KBM-7 (cell line): ENCODE data around the gene NBPF11.
"Not testable (repeated sequence)": the region's sequence is repeated elsewhere in the genome, so short reads cannot be mapped to it uniquely, and the experiment has no call there.

ENCODE experiments used
- DNase-seq: peaks from one replicate; pipeline ENCODE4 v3.0.0-alpha.2; 2015
- in situ Hi-C: fragments of 300-500 bp; cut with MboI; formaldehyde crosslinking; loops from 2 replicates; pipeline ENCODE4 v1.14.3; 2020; ENCODE audit warnings: low sequenced_read_pairs, low pct_unique_long_range_greater_than_20kb, mixed read lengths

Gene NBPF11

GRCh38 chr1:148151911-148152656 lies at the start of gene NBPF11:
Gene NBPF11, minus strand, starts transcription at chr1:148152281. Its CDS starts 25,278 bp downstream, at chr1:148127003.
- DNase-seq, result peak; percentile 86
- in situ Hi-C loops, result not testable (repeated sequence)

- DNase-seq, in situ Hi-C loops: not testable (repeated sequence)
These were observed 45.3 kb upstream of the NBPF11 start for GRCh38 chr1:148197396-148197795.

- DNase-seq, in situ Hi-C loops: not testable (repeated sequence)
These were observed 44.9 kb upstream of the NBPF11 start for GRCh38 chr1:148196949-148197348.

- DNase-seq, in situ Hi-C loops: not testable (repeated sequence)
These were observed 43.0 kb upstream of the NBPF11 start for GRCh38 chr1:148195115-148195514.

- in situ Hi-C loops, DNase-seq: not testable (repeated sequence)
These were observed 36.7 kb upstream of the NBPF11 start for GRCh38 chr1:148188768-148189167.

GRCh38 chr1:148178682-148179081 lies 26.6 kb upstream of the NBPF11 start:
- in situ Hi-C loops, DNase-seq: not testable (repeated sequence)

GRCh38 chr1:148175414-148175813 lies 23.3 kb upstream of the NBPF11 start:
- DNase-seq, in situ Hi-C loops: not testable (repeated sequence)

GRCh38 chr1:148171995-148172394 lies 19.9 kb upstream of the NBPF11 start:
- in situ Hi-C loops, DNase-seq: not testable (repeated sequence)

GRCh38 chr1:148166558-148167492 lies 14.7 kb upstream of the NBPF11 start:
- no peak for DNase-seq
- in situ Hi-C loops, result no loop called here

GRCh38 chr1:148162363-148162762 lies 10.3 kb upstream of the NBPF11 start:
- in situ Hi-C loops, result no loop called here
- DNase-seq, result no peak

- DNase-seq, result no peak
- in situ Hi-C loops, result no loop called here
These were observed 9.2 kb upstream of the NBPF11 start for GRCh38 chr1:148161053-148161901.

- in situ Hi-C loops, result no loop called here
- DNase-seq, result no peak
These were observed 8.4 kb upstream of the NBPF11 start for GRCh38 chr1:148160343-148161052.

- no peak for DNase-seq
- in situ Hi-C loops, result no loop called here
These were observed 7.9 kb upstream of the NBPF11 start for GRCh38 chr1:148160048-148160342.

- in situ Hi-C loops, result no loop called here
These were observed 6.4 kb upstream of the NBPF11 start for GRCh38 chr1:148158341-148159003.

GRCh38 chr1:148157803-148158202 lies 5.7 kb upstream of the NBPF11 start:
- in situ Hi-C loops, DNase-seq: not testable (repeated sequence)

More at GRCh38 chr1:148158341-148159003, 6.4 kb upstream of the NBPF11 start:
- DNase-seq, result no peak

GRCh38 chr1:148155494-148156275 lies 3.6 kb upstream of the NBPF11 start:
- in situ Hi-C loops, result not testable (repeated sequence)
- DNase-seq, result peak; percentile 40

GRCh38 chr1:148152795-148153194 lies 714 bp upstream of the NBPF11 start:
- in situ Hi-C loops, DNase-seq: not testable (repeated sequence)
